Measurements from ENCODE around the gene CD109.

DNA sequence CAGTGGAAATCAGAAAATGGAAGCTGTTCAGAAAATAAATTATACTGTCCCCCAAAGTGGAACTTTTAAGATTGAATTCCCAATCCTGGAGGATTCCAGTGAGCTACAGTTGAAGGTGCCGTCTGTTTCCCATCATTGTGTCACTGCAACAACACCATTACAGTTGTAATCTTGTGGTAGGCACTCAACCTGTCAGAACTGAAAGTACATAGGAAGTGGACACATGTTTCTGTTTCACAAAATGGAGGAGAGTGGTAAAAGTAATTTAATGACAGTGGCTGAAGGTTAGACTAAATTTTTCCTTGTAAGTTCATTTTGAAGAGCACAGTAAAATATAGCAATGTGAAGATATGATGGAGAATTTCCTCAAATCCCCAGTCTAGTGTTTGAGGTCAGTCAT, 70.0 kb downstream of the CD109 start:
- TF ChIP-seq, protein P1, sequence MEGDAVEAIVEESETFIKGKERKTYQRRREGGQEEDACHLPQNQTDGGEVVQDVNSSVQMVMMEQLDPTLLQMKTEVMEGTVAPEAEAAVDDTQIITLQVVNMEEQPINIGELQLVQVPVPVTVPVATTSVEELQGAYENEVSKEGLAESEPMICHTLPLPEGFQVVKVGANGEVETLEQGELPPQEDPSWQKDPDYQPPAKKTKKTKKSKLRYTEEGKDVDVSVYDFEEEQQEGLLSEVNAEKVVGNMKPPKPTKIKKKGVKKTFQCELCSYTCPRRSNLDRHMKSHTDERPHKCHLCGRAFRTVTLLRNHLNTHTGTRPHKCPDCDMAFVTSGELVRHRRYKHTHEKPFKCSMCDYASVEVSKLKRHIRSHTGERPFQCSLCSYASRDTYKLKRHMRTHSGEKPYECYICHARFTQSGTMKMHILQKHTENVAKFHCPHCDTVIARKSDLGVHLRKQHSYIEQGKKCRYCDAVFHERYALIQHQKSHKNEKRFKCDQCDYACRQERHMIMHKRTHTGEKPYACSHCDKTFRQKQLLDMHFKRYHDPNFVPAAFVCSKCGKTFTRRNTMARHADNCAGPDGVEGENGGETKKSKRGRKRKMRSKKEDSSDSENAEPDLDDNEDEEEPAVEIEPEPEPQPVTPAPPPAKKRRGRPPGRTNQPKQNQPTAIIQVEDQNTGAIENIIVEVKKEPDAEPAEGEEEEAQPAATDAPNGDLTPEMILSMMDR (conservative IDR thresholded peaks at IDR 0.05; ENCODE audit: low read depth, low read length): no peak
- TF ChIP-seq EZH2 (IDR thresholded peaks at IDR 0.05; ENCODE audit: borderline replicate concordance, low read depth, low read length, poor library complexity, severe bottlenecking): no peak

All from A673 (cell line).